ENCODE measurements around the gene BCL2L11.

BCL2L11 gene

GRCh38 chr2:111121828-111122630 is 1.3 kb downstream of the BCL2L11 start:
- H3K36me3 ChIP-seq (ENCODE audit: control insufficient read depth in 4 of 4, insufficient read depth in 4 of 4, low read length in 3 of 4), result peaks cover 0 to 10% (median 6%) of the 10 kb centered on the region in 4 experiments
- DNase-seq, result peak; percentile 64 to 72 (median 66)
- CTCF ChIA-PET, result no interaction called here
- peaks cover 2 to 61% (median 40%) of the 10 kb centered on the region in 5 experiments for H3K27me3 ChIP-seq (replicated peaks in 2 of 5; ENCODE audit: control insufficient read depth in 4 of 5, insufficient read depth in 5 of 5, low read length in 4 of 5)
- POLR2A ChIA-PET, result no interaction called here
- H3K4me3 ChIP-seq (ENCODE audit: control insufficient read depth in 1 of 7, extremely low read depth in 1 of 7, insufficient read depth in 4 of 7, low read depth in 2 of 7, low read length in 6 of 7), result peak overlapping the region; percentile 42 to 82 (median 71)
- H3K9me3 ChIP-seq (ENCODE audit: control extremely low read depth in 1 of 5, control insufficient read depth in 4 of 5, insufficient read depth in 2 of 5, low read depth in 1 of 5, low read length in 4 of 5), result no peaks in the 10 kb centered on the region
- H3K4me1 ChIP-seq (ENCODE audit: control extremely low read depth in 1 of 4, control insufficient read depth in 4 of 4, insufficient read depth in 4 of 4, low read length in 3 of 4), result peaks cover 3 to 62% (median 61%) of the 10 kb centered on the region in 4 experiments
- H3K27ac ChIP-seq (ENCODE audit: insufficient read depth in 1 of 2, low read depth in 1 of 2, low read length in 2 of 2, poor library complexity in 1 of 2, severe bottlenecking in 2 of 2), result no peak overlapping the region
- under 1% methylated on average over 83 of the region's 93 CpGs for WGBS (ENCODE audit: insufficient coverage)

- Histone ChIP-seq H3K36me3 (ENCODE audit: control insufficient read depth in 4 of 4, insufficient read depth in 4 of 4, low read length in 3 of 4) (peaks cover 0 to 12% (median 8%) of the 10 kb centered on the region in 4 experiments), H3K9me3 (ENCODE audit: control extremely low read depth in 1 of 5, control insufficient read depth in 4 of 5, insufficient read depth in 2 of 5, low read depth in 1 of 5, low read length in 4 of 5) (no peaks in the 10 kb centered on the region), H3K27me3 (replicated peaks in 2 of 5; ENCODE audit: control insufficient read depth in 4 of 5, insufficient read depth in 5 of 5, low read length in 4 of 5) (peaks cover 2 to 53% (median 35%) of the 10 kb centered on the region in 5 experiments), H3K4me3 (ENCODE audit: control insufficient read depth in 1 of 7, extremely low read depth in 1 of 7, insufficient read depth in 4 of 7, low read depth in 2 of 7, low read length in 6 of 7) (peak overlapping the region; percentile 42 to 82 (median 73)), H3K4me1 (ENCODE audit: control extremely low read depth in 1 of 4, control insufficient read depth in 4 of 4, insufficient read depth in 4 of 4, low read length in 3 of 4) (peaks cover 3 to 54% (median 53%) of the 10 kb centered on the region in 4 experiments), H3K27ac (ENCODE audit: insufficient read depth in 1 of 2, low read depth in 1 of 2, low read length in 2 of 2, poor library complexity in 1 of 2, severe bottlenecking in 2 of 2) (no peak overlapping the region)
- ChIA-PET CTCF (no interaction called here), POLR2A (interaction anchor here (0.6 kb wide), 1 partner anchor 136 kb away, joined by 3 read pairs; no protein-coding TSS in a partner anchor)
- peak; percentile 17 to 55 (median 34) for DNase-seq
- under 1% methylated on average over 85 of the region's 92 CpGs for WGBS (ENCODE audit: insufficient coverage)
Measured at GRCh38 chr2:111122631-111123421, 2.1 kb downstream of the BCL2L11 start.

DNA sequence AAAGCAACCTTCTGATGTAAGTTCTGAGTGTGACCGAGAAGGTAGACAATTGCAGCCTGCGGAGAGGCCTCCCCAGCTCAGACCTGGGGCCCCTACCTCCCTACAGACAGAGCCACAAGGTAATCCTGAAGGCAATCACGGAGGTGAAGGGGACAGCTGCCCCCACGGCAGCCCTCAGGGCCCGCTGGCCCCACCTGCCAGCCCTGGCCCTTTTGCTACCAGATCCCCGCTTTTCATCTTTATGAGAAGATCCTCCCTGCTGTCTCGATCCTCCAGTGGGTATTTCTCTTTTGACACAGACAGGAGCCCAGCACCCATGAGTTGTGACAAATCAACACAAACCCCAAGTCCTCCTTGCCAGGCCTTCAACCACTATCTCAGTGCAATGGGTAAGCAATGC is 3.0 kb downstream of the BCL2L11 start:
- Histone ChIP-seq H3K9me3 (ENCODE audit: control extremely low read depth in 1 of 5, control insufficient read depth in 4 of 5, insufficient read depth in 2 of 5, low read depth in 1 of 5, low read length in 4 of 5) (no peaks in the 10 kb centered on the region), H3K27me3 (replicated peaks in 2 of 5; ENCODE audit: control insufficient read depth in 4 of 5, insufficient read depth in 5 of 5, low read length in 4 of 5) (peaks cover 2 to 44% (median 29%) of the 10 kb centered on the region in 5 experiments), H3K4me1 (ENCODE audit: control extremely low read depth in 1 of 4, control insufficient read depth in 4 of 4, insufficient read depth in 4 of 4, low read length in 3 of 4) (peaks cover 3 to 45% (median 43%) of the 10 kb centered on the region in 4 experiments), H3K4me3 (ENCODE audit: control insufficient read depth in 1 of 7, extremely low read depth in 1 of 7, insufficient read depth in 4 of 7, low read depth in 2 of 7, low read length in 6 of 7) (no peak overlapping the region), H3K36me3 (ENCODE audit: control insufficient read depth in 4 of 4, insufficient read depth in 4 of 4, low read length in 3 of 4) (peaks cover 0 to 14% (median 9%) of the 10 kb centered on the region in 4 experiments), H3K27ac (ENCODE audit: insufficient read depth in 1 of 2, low read depth in 1 of 2, low read length in 2 of 2, poor library complexity in 1 of 2, severe bottlenecking in 2 of 2) (no peak overlapping the region)
- ChIA-PET CTCF (interaction anchor here (2.0 kb wide), 1 partner anchor 22 kb away, joined by 6 read pairs; no protein-coding TSS in a partner anchor), POLR2A (interaction anchor here (0.6 kb wide), 1 partner anchor 137 kb away, joined by 3 read pairs; no protein-coding TSS in a partner anchor)
- 98% methylated on average over 7 of the region's 7 CpGs for WGBS (ENCODE audit: insufficient coverage)
- DNase-seq, result no peak

GRCh38 chr2:111126581-111126980 is 5.9 kb downstream of the BCL2L11 start:
- no peaks in the 10 kb centered on the region for H3K9me3 ChIP-seq (ENCODE audit: control extremely low read depth in 1 of 5, control insufficient read depth in 4 of 5, insufficient read depth in 2 of 5, low read depth in 1 of 5, low read length in 4 of 5)
- H3K27me3 ChIP-seq (replicated peaks in 2 of 5; ENCODE audit: control insufficient read depth in 4 of 5, insufficient read depth in 5 of 5, low read length in 4 of 5), result peaks cover 2 to 26% (median 19%) of the 10 kb centered on the region in 5 experiments
- peaks cover 0 to 15% (median 9%) of the 10 kb centered on the region in 4 experiments for H3K36me3 ChIP-seq (ENCODE audit: control insufficient read depth in 4 of 4, insufficient read depth in 4 of 4, low read length in 3 of 4)
- no peak overlapping the region for H3K27ac ChIP-seq (ENCODE audit: insufficient read depth in 1 of 2, low read depth in 1 of 2, low read length in 2 of 2, poor library complexity in 1 of 2, severe bottlenecking in 2 of 2)
- H3K4me1 ChIP-seq (ENCODE audit: control extremely low read depth in 1 of 4, control insufficient read depth in 4 of 4, insufficient read depth in 4 of 4, low read length in 3 of 4), result peaks cover 3 to 20% (median 18%) of the 10 kb centered on the region in 4 experiments
- H3K4me3 ChIP-seq (ENCODE audit: control insufficient read depth in 1 of 7, extremely low read depth in 1 of 7, insufficient read depth in 4 of 7, low read depth in 2 of 7, low read length in 6 of 7), result no peak overlapping the region
- CTCF ChIA-PET, result interaction anchor here (1.1 to 1.3 kb wide), 2 partner anchors 12 to 36 kb away, joined by 3 to 4 read pairs; no protein-coding TSS in a partner anchor
- DNase-seq, result no peak
- POLR2A ChIA-PET, result no interaction called here
- 100% methylated on average over 1 of the region's 1 CpG for WGBS (ENCODE audit: insufficient coverage)

DNA sequence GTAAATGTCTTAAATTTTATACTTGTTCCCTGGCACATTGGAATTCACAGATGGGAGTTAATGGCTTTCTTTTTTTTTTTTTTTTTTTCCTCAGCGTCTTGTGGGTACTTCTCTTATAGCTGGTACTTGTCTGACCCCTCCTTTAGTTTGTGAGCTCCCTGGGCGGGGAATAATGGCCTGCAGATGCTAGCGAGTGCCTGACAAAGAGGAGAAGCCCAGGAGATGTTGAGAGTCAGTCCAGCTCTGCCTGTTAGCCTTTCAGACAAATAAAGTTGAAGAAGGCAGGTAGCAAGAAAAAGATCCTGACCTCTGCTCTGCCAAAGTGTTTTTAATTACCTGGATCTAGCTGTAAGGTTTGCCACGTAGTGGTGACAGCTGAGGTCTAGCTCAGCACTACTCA is 6.6 kb downstream of the BCL2L11 start:
- Histone ChIP-seq H3K9me3 (ENCODE audit: control extremely low read depth in 1 of 5, control insufficient read depth in 4 of 5, insufficient read depth in 2 of 5, low read depth in 1 of 5, low read length in 4 of 5) (no peaks in the 10 kb centered on the region), H3K36me3 (ENCODE audit: control insufficient read depth in 4 of 4, insufficient read depth in 4 of 4, low read length in 3 of 4) (peaks cover 0 to 15% (median 9%) of the 10 kb centered on the region in 4 experiments), H3K27me3 (replicated peaks in 2 of 5; ENCODE audit: control insufficient read depth in 4 of 5, insufficient read depth in 5 of 5, low read length in 4 of 5) (peaks cover 2 to 23% (median 17%) of the 10 kb centered on the region in 5 experiments), H3K4me3 (ENCODE audit: control insufficient read depth in 1 of 7, extremely low read depth in 1 of 7, insufficient read depth in 4 of 7, low read depth in 2 of 7, low read length in 6 of 7) (no peak overlapping the region), H3K27ac (ENCODE audit: insufficient read depth in 1 of 2, low read depth in 1 of 2, low read length in 2 of 2, poor library complexity in 1 of 2, severe bottlenecking in 2 of 2) (no peak overlapping the region), H3K4me1 (ENCODE audit: control extremely low read depth in 1 of 4, control insufficient read depth in 4 of 4, insufficient read depth in 4 of 4, low read length in 3 of 4) (peaks cover 3 to 12% (median 10%) of the 10 kb centered on the region in 4 experiments)
- WGBS (ENCODE audit: insufficient coverage), result 100% methylated on average over 3 of the region's 4 CpGs
- no peak for DNase-seq
- CTCF ChIA-PET, result interaction anchor here (1.0 kb wide), 1 partner anchor 15 kb away, joined by 3 read pairs; no protein-coding TSS in a partner anchor
- POLR2A ChIA-PET, result no interaction called here

GRCh38 chr2:111128096-111128495 is 7.4 kb downstream of the BCL2L11 start:
- Histone ChIP-seq H3K4me1 (ENCODE audit: control extremely low read depth in 1 of 4, control insufficient read depth in 4 of 4, insufficient read depth in 4 of 4, low read length in 3 of 4) (peaks cover 3 to 7% (median 3%) of the 10 kb centered on the region in 4 experiments), H3K4me3 (ENCODE audit: control insufficient read depth in 1 of 7, extremely low read depth in 1 of 7, insufficient read depth in 4 of 7, low read depth in 2 of 7, low read length in 6 of 7) (no peak overlapping the region), H3K27me3 (replicated peaks in 2 of 5; ENCODE audit: control insufficient read depth in 4 of 5, insufficient read depth in 5 of 5, low read length in 4 of 5) (peaks cover 2 to 19% (median 12%) of the 10 kb centered on the region in 5 experiments), H3K27ac (ENCODE audit: insufficient read depth in 1 of 2, low read depth in 1 of 2, low read length in 2 of 2, poor library complexity in 1 of 2, severe bottlenecking in 2 of 2) (no peak overlapping the region), H3K9me3 (ENCODE audit: control extremely low read depth in 1 of 5, control insufficient read depth in 4 of 5, insufficient read depth in 2 of 5, low read depth in 1 of 5, low read length in 4 of 5) (no peaks in the 10 kb centered on the region), H3K36me3 (ENCODE audit: control insufficient read depth in 4 of 4, insufficient read depth in 4 of 4, low read length in 3 of 4) (peaks cover 0 to 15% (median 9%) of the 10 kb centered on the region in 4 experiments)
- WGBS (ENCODE audit: insufficient coverage), result 40% methylated on average over 1 of the region's 2 CpGs
- no peak for DNase-seq
- POLR2A ChIA-PET, result interaction anchor here (0.5 kb wide), 1 partner anchor 10 kb away, joined by 3 read pairs; no protein-coding TSS in a partner anchor
- CTCF ChIA-PET, result interaction anchor here (1.0 kb wide), 1 partner anchor 14 kb away, joined by 3 read pairs; no protein-coding TSS in a partner anchor
